ENCODE results near the gene TXNDC11.
A peak's percentile ranks its signal among the peaks of the same experiment; 100 is the strongest.

The TXNDC11 gene

GRCh38 chr16:11752856-11753255 lies 10.2 kb upstream of the TXNDC11 start:
- no peak for DNase-seq

GRCh38 chr16:11750056-11750455 lies 7.4 kb upstream of the TXNDC11 start:
- DNase-seq, result no peak

GRCh38 chr16:11748404-11749254 lies 6.0 kb upstream of the TXNDC11 start:
- no peak for DNase-seq

- no peak for DNase-seq
Observed at GRCh38 chr16:11747949-11748403, 5.3 kb upstream of the TXNDC11 start.

- no peak for DNase-seq
Observed at GRCh38 chr16:11744075-11744470, 1.4 kb upstream of the TXNDC11 start.

GRCh38 chr16:11743308-11744074 lies 834 bp upstream of the TXNDC11 start:
- DNase-seq, result no peak

GRCh38 chr16:11742093-11742535 lies 543 bp downstream of the TXNDC11 start:
- no peak for DNase-seq

GRCh38 chr16:11740567-11740966 lies 2.1 kb downstream of the TXNDC11 start:
- no peak for DNase-seq

- DNase-seq, result no peak
Observed at GRCh38 chr16:11738742-11739544, 3.7 kb downstream of the TXNDC11 start.

GRCh38 chr16:11737713-11738112 lies 4.9 kb downstream of the TXNDC11 start:
- no peak for DNase-seq

- no peak for DNase-seq
Observed at GRCh38 chr16:11736903-11737302, 5.8 kb downstream of the TXNDC11 start.

- DNase-seq, result no peak
Observed at GRCh38 chr16:11735787-11736186, 6.9 kb downstream of the TXNDC11 start.

GRCh38 chr16:11734653-11735043 lies 8.0 kb downstream of the TXNDC11 start:
- DNase-seq, result no peak

- DNase-seq, result no peak
Observed at GRCh38 chr16:11734025-11734652, 8.5 kb downstream of the TXNDC11 start.

GRCh38 chr16:11731222-11731621 lies 11.4 kb downstream of the TXNDC11 start:
- no peak for DNase-seq

GRCh38 chr16:11729787-11730186 lies 12.9 kb downstream of the TXNDC11 start:
- DNase-seq, result no peak

GRCh38 chr16:11727796-11728543 lies 14.7 kb downstream of the TXNDC11 start:
- DNase-seq, result no peak

GRCh38 chr16:11726008-11726407 lies 16.6 kb downstream of the TXNDC11 start:
- DNase-seq, result peak; percentile 34

- no peak for DNase-seq
Observed at GRCh38 chr16:11725457-11725856, 17.2 kb downstream of the TXNDC11 start.

- no peak for DNase-seq
Observed at GRCh38 chr16:11722468-11722808, 20.2 kb downstream of the TXNDC11 start.

GRCh38 chr16:11721781-11722467 lies 20.7 kb downstream of the TXNDC11 start:
- no peak for DNase-seq

Data from kidney glomerular epithelial cell (primary cell).